ENCODE results near the gene NELFB.

The NELFB gene

DNA sequence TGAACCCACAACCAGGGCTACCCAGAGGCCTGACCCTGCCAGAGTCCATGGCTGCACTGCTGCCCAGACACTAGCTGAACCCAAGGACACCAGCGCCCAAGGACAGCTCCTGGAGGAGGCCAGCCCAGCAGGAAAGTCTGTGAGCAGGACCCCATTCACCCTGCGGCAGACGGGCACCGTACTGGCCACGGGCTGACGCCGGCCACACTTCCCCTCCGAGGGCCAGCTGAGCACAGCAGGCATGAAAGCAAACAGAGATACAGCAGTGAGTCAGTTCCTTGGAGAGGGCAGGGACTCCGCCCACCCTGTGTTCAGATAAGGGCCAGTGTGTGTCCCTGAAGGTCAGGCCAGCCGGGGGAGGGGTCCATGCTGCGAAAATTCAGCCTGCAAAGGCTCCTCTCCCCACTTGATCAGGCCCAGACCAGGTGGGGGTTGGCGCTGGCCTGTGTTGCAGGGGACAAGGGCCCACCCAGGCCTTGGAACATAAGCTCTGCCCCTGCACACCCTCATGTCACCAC lies 36.3 kb upstream of the NELFB start:
- in situ Hi-C loops (cut with HindIII; ENCODE audit: low pct_unique_long_range_greater_than_20kb, low sequenced_read_pairs), result no loop called here
- DNase-seq (ENCODE audit: low read depth in 1 of 2, low spot score in 1 of 2), result no peak
- TF ChIP-seq JUND (IDR thresholded peaks at IDR 0.05; ENCODE audit: low read depth), result no peak

DNA sequence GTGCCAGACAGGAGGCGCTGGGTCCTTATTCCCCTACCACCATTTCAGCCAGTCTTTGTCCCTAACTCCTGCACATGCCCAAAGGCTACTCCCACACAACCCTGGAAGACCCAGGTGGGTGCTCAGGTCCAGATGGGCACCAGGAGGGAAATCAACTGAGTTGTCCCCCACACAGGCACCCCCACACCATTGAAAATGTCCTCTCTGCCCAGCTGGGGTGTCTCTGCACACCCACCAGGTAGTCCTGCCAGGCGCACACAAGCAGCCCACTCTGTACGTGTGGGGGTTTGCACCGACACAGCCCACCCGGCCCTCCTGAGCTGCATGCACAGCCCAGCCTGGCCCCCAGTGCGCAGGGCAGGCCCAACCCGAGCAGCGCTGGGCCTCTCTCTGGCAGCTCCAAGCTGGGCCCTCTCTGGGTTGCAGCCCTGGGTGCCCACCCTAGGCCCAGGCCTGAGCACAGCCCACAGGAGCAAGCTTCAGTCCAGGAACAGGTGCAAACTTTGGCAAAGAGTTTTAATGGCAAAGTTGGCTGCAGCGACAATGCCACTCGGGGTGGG lies 35.3 kb upstream of the NELFB start:
- TF ChIP-seq JUND (IDR thresholded peaks at IDR 0.05; ENCODE audit: low read depth), result no peak
- DNase-seq (ENCODE audit: low read depth in 1 of 2, low spot score in 1 of 2), result no peak
- in situ Hi-C loops (cut with HindIII; ENCODE audit: low pct_unique_long_range_greater_than_20kb, low sequenced_read_pairs), result no loop called here

DNA sequence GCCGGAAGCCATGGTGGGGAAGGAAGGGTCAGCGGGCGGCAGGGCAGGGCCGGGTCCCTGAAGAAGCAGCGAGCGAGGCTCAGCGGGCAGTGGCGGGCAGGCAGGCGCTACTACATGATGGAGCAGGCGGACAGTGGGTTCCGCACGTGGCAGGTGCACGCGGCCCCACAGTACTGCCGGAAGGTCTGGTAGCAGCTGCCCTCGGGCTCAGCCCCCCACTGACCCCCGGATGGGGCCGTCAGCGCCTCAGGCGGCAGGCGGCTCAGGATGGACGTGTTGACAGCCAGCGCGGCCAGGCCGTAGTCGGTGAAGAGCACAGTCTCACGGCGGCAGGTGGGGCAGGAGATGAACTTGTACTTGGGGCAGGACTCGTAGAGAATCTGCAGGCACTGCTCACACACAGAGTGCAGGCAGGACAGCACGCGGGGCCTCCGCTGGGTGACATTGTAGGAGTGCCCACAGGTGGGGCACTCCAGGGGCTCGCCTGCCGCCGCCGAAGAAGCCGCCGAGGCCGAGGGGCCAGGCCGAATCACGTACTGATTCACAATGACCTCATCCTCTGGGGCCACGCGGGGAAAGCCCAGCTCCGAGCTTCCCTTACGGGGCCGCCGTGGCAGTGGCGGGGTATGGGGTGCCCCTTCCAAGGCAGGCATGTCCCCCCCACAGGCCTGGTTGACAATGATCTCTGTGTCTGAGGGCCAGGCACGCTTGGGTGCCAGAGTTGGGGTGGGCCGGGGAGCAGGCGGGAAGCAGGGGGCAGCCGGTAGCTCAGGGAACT lies 34.6 kb upstream of the NELFB start:
- TF ChIP-seq JUND (IDR thresholded peaks at IDR 0.05; ENCODE audit: low read depth), result no peak
- in situ Hi-C loops (cut with HindIII; ENCODE audit: low pct_unique_long_range_greater_than_20kb, low sequenced_read_pairs), result no loop called here

DNA sequence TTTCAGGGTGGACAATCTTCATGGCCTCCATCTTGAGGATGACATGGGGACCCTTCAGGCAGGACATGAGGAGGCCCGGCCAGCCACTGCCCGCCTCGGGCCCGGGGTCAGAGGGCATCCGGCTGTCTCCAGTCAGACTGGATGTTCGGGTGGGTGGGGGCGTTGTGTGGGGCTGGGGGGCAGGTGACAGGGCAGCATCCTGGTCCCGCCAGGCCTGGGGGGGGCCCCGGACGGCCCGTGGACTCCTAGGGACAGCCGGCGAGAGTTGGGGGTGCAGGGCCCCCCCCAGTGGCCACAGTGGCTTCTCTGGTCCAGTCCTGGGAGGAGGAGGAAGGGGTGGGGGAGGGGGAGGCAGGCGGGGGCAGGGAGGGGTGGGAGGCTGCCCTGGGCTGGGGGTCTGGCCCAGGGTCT lies 34.0 kb upstream of the NELFB start:
- DNase-seq (ENCODE audit: low read depth in 1 of 2, low spot score in 1 of 2), result no peak
- TF ChIP-seq JUND (IDR thresholded peaks at IDR 0.05; ENCODE audit: low read depth), result no peak
- in situ Hi-C loops (cut with HindIII; ENCODE audit: low pct_unique_long_range_greater_than_20kb, low sequenced_read_pairs), result no loop called here

More for the DNA sequence above, 34.6 kb upstream of the NELFB start:
- DNase-seq (ENCODE audit: low read depth in 1 of 2, low spot score in 1 of 2), result no peak

DNA sequence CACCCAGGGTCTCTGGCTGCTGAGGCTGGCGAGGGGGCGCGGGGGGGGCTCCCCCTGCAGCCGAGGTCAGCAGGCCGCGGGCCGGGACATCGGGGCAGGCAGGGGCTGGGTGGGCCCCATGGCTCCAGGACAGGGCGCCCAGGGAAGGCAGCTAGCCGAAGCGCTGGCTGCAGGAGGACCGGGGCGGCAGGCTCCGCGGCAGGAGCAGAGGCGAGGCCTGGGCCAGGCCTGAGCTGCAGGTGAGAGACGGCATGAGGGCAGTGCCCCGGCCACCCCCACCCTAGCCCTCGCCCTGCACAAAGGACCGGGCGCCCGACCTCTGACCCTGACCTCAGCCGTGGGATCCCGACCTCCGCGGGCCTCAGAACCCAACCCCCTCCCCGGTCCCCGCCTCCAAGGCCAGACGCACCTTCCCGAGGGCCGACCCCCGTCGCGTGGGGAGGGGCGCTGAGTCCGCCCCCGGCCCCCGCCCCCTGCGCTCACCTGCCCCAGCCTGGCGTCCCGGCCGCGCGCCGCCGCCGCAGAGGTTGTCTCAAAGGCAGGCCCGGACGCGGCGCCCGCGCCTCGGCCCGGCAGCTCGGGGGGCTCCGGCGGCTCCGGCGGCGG lies 33.5 kb upstream of the NELFB start:
- TF ChIP-seq JUND (IDR thresholded peaks at IDR 0.05; ENCODE audit: low read depth), result no peak
- in situ Hi-C loops (cut with HindIII; ENCODE audit: low pct_unique_long_range_greater_than_20kb, low sequenced_read_pairs), result no loop called here
- peak in 1 of 2 experiments; percentile 55 for DNase-seq (ENCODE audit: low read depth in 1 of 2, low spot score in 1 of 2)

DNA sequence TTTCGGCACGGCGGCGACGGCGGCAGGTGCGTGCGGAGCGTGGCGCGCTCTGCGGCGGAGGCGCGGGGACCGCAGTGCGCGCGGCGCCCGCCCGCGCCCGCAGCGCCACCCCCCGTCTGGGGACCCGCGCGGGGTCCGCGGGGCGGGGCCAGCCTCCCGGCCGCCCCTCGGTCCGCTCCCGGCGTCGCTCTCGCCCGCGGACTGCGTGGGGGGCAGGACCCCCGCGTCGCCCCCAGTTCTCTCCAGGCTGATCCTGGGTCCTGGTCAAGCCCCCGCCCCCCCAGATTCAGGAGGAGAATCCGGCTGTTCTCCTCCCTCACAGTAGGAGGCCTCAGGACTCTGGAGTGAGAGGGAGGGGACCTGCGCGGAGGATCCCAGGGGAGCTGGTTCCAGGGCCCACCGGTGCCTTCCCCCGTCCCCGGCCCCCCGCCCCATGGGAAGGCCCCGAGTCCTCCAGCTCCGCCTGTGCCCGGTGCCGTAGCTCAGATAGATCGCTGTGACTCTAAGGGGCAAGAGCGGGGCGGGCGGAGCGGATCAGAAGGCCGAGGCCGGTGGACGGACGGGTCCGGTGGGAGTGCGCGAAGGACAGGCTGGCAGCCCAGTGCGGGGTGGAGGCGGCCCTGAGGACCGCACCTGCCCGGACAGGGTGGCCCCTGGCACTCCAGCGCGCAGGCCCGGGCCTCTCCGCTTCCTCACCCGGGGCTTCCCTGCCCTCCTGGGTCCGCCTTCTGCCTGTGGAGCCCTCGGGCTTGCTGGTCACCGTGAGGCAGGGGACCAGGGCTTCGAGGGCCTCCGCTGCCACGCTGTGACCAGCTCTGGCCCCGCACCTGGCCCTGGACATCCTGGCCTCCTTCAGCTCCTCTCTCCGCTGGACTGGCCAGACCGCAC lies 32.7 kb upstream of the NELFB start, which contains the start of gene RNF208:
Gene RNF208 (minus strand): TSS at position 51 of the 888 bp plus-strand sequence. CDS start 1,028 bp downstream, outside the sequence.
- in situ Hi-C loops (cut with HindIII; ENCODE audit: low pct_unique_long_range_greater_than_20kb, low sequenced_read_pairs), result no loop called here
- no peak for TF ChIP-seq JUND (IDR thresholded peaks at IDR 0.05; ENCODE audit: low read depth)
- DNase-seq (ENCODE audit: low read depth in 1 of 2, low spot score in 1 of 2), result peak in 1 of 2 experiments; percentile 70

DNA sequence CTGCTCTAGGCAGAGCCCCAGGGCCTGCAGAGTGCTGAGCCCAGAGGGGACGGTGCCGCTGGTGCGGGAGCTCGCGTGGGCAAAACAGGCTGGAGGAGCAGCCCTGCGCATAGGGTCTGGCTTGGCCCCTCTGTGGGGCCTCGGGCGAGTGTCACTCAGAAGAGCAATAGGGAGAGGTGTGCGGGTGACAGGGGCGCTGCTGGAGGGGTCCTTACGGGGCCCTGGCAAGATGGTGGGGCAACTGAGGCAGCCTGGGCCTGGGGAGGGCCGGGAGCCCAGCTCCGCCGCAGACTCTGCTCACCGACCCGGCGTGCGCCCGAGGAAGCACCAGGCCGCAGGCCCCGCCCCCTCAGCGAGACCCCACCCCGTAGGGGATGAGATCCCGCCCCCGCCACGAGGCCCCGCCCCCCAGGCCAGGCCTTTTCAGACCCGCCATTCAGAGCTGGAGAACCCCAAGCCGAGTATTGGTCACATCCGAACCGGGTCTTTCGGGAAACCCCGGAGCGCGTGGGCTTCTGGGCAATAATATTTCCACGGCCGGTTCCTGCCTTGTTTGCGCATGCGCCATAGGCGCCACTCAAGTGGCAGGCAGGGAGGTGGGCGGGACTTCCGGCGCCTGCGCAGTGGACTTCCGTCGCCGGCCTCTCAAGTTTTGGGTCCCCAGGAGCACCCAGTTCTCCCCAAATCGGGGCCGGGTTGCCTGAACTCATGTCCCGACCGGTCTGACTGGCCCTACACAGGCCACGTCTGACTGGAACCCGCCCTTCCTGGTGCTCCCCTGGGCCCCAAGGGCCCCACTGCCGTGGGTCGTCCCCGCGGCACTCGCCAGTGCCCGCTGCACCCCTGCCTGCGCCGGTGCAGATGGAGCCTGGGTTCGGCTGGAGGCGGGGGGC lies 31.8 kb upstream of the NELFB start:
- in situ Hi-C loops (cut with HindIII; ENCODE audit: low pct_unique_long_range_greater_than_20kb, low sequenced_read_pairs), result no loop called here
- TF ChIP-seq JUND (IDR thresholded peaks at IDR 0.05; ENCODE audit: low read depth), result no peak; the same call in none of the 2 replicates
- DNase-seq (ENCODE audit: low read depth in 1 of 2, low spot score in 1 of 2), result peak; percentile 99 to 100

DNA sequence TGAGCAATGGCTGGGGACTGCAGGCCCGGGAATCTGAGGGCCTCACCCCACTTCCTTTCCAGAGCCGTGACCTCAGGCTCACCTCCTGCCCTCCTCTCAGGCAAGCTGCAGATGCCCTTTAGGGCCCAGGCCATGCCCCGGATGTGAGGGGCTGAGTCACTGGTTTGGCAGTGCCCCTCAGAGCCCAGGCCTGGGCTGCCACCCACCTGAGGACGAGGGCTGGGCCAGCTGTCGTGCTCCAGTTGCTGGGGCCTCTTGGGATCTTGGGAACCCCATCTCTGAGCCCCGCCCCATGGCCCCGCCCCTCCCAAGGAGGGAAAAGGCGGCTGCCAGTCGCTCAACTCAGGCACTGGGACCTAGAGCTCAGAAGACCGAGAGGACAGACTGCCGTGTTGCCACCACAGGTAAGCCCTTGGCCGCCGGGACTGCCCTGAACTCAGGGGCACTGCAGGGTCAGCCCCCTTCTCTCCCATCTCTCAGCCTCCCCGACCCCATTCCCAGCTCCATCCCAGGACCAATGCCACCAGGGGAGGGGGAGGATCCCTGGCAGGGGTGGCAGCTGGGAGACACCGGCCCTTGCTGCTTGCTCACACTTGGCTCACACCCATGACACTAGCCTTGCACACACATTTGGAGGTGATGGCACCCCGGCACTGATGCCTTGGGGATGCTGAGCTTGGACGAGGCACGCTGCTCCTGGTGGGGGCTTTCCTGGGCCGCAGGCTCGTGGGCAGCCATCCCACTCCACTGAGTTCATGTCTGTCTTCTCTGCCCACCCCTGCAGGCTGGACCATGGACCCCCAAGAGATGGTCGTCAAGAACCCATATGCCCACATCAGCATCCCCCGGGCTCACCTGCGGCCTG lies 30.1 kb upstream of the NELFB start, which contains the start of gene CYSRT1:
Gene CYSRT1 (plus strand): TSS at position 345 of the 865 bp plus-strand sequence. CDS start 448 bp downstream, at position 793.
- peak in 1 of 2 experiments; percentile 54 for DNase-seq (ENCODE audit: low read depth in 1 of 2, low spot score in 1 of 2)
- in situ Hi-C loops (cut with HindIII; ENCODE audit: low pct_unique_long_range_greater_than_20kb, low sequenced_read_pairs), result no loop called here
- no peak for TF ChIP-seq JUND (IDR thresholded peaks at IDR 0.05; ENCODE audit: low read depth)

DNA sequence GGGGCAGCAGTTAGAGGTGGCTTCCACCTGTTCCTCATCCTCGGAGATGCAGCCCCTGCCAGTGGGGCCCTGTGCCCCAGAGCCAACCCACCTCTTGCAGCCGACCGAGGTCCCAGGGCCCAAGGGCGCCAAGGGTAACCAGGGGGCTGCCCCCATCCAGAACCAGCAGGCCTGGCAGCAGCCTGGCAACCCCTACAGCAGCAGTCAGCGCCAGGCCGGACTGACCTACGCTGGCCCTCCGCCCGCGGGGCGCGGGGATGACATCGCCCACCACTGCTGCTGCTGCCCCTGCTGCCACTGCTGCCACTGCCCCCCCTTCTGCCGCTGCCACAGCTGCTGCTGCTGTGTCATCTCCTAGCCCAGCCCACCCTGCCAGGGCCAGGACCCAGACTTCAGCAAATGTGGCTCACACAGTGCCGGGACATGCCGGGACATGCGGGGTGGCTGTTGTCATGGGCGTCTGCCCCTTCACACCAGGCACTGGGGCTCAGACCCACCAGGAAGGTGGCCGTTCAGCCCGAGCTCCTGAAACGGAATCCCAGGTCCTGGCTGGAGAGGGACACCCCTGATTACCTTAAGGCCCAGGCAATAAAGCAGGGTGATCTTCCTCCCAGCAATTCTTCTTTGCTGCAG lies 29.3 kb upstream of the NELFB start:
- in situ Hi-C loops (cut with HindIII; ENCODE audit: low pct_unique_long_range_greater_than_20kb, low sequenced_read_pairs), result no loop called here
- no peak for DNase-seq (ENCODE audit: low read depth in 1 of 2, low spot score in 1 of 2)
- TF ChIP-seq JUND (IDR thresholded peaks at IDR 0.05; ENCODE audit: low read depth), result no peak

All from T47D (cell line).